ENCODE results near the gene AOC2.
"Not testable (repeated sequence)": the region's sequence is repeated elsewhere in the genome, so short reads cannot be mapped to it uniquely, and the experiment has no call there.

- TF ChIP-seq EZH2 (IDR thresholded peaks at IDR 0.05; ENCODE audit: borderline replicate concordance); CTCF (IDR thresholded peaks at IDR 0.05; ENCODE audit: poor library complexity); EZH2phosphoT487 (IDR thresholded peaks at IDR 0.05; ENCODE audit: low read depth, severe bottlenecking, unreplicated experiment): not testable (repeated sequence)
Measured at GRCh38 chr17:42856093-42856492, 11.7 kb downstream of the AOC2 start.

All from hepatocyte (in vitro differentiated cells).